ENCODE measurements around the gene CMTM3.
"Not testable (repeated sequence)": the region's sequence is repeated elsewhere in the genome, so short reads cannot be mapped to it uniquely, and the experiment has no call there.

GRCh38 chr16:66631558-66631957 is 27.1 kb downstream of the CMTM3 start:
- TF ChIP-seq CTCF (IDR thresholded peaks at IDR 0.05); ZFX (IDR thresholded peaks at IDR 0.05; ENCODE audit: borderline replicate concordance): not testable (repeated sequence)
